Stimulated activated CD8-positive, alpha-beta memory T cell treated with anti-CD3 and anti-CD28 coated beads, Interleukin-7, amount 100 ng/mL, for 24 hours (primary cell): ENCODE measurements around the gene ODF2.
A peak's percentile ranks its signal among the peaks of the same experiment; 100 is the strongest.
"Not testable (repeated sequence)": the region's sequence is repeated elsewhere in the genome, so short reads cannot be mapped to it uniquely, and the experiment has no call there.

Experiments used
- DNase-seq: peaks from one replicate; pipeline ENCODE4 v3.0.0-alpha.2; 2020; ENCODE audit warnings: low read depth

ODF2 gene

GRCh38 chr9:128455849-128456612 is at the start of gene ODF2:
ODF2 (plus strand) TSS chr9:128456006; CDS start chr9:128456092, 86 bp downstream.
- peak; percentile 99 for DNase-seq

GRCh38 chr9:128406848-128407391 is 48.9 kb upstream of the ODF2 start:
- no peak for DNase-seq

- no peak for DNase-seq
Observed at GRCh38 chr9:128408963-128409431, 46.8 kb upstream of the ODF2 start.

- no peak for DNase-seq
Observed at GRCh38 chr9:128409450-128409849, 46.4 kb upstream of the ODF2 start.

- no peak for DNase-seq
Observed at GRCh38 chr9:128409978-128410377, 45.8 kb upstream of the ODF2 start.

GRCh38 chr9:128411364-128412119 is 44.3 kb upstream of the ODF2 start:
- DNase-seq, result no peak

GRCh38 chr9:128412120-128412790 is 43.6 kb upstream of the ODF2 start:
- DNase-seq, result no peak

- DNase-seq, result not testable (repeated sequence)
Observed at GRCh38 chr9:128413728-128414127, 42.1 kb upstream of the ODF2 start.

GRCh38 chr9:128414461-128414860 is 41.3 kb upstream of the ODF2 start:
- DNase-seq, result no peak

GRCh38 chr9:128415281-128415680 is 40.5 kb upstream of the ODF2 start:
- no peak for DNase-seq

- DNase-seq, result no peak
Observed at GRCh38 chr9:128416014-128416413, 39.8 kb upstream of the ODF2 start.

- no peak for DNase-seq
Observed at GRCh38 chr9:128416432-128417019, 39.3 kb upstream of the ODF2 start.

- no peak for DNase-seq
Observed at GRCh38 chr9:128419061-128419925, 36.5 kb upstream of the ODF2 start.

GRCh38 chr9:128420060-128420650 is 35.7 kb upstream of the ODF2 start:
- peak; percentile 31 for DNase-seq

- DNase-seq, result peak; percentile 23
Observed at GRCh38 chr9:128420651-128421481, 34.9 kb upstream of the ODF2 start, which contains the start of gene CERCAM. CERCAM (plus strand) TSS chr9:128420857; CDS start chr9:128420878, 21 bp downstream.

GRCh38 chr9:128421482-128421996 is 34.3 kb upstream of the ODF2 start:
- no peak for DNase-seq

- DNase-seq, result not testable (repeated sequence)
Observed at GRCh38 chr9:128422022-128422782, 33.6 kb upstream of the ODF2 start.

- DNase-seq, result no peak
Observed at GRCh38 chr9:128422783-128423150, 33.0 kb upstream of the ODF2 start.

- DNase-seq, result not testable (repeated sequence)
Observed at GRCh38 chr9:128423356-128423755, 32.5 kb upstream of the ODF2 start.
